Measurements from ENCODE around the gene ASPDH.
"Not testable (repeated sequence)": the region's sequence is repeated elsewhere in the genome, so short reads cannot be mapped to it uniquely, and the experiment has no call there.

ASPDH gene

DNA sequence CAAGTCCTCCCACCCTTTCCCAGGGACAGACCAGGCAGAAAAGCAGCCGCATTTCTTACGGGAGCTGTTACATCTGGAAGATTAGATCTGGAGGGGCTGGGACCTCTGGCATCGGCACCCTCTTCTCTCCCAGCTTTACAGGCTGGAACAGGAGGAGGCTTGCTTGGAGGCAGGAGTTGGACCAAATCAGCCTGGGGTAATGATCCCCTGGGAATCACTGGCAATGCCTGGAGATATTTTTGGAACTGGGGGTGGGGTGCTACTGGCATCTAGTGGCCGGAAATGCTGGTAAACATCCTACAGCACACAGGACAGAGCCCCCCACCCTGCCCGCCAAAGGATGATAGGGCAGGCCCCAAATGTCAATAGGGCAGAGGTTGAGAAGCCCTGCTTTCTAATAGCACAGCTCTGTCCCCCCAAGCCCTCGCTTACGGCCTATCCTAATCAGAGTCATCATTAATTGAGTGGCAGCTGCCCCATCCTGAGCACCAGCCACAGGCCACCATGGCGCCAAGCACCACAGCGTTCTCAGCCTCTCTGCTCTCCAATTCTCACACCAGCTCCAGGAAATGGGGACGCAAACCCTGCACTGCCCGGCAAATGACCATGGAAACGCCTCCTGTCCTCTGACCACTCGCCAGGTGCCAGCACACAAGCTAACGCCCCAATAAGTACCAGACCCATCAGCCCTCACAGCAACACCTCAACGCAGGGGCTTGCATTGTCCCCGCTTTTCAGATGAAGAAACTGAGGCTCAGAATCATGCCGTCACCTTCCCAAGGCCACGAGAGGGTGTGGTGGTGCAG is 33.9 kb upstream of the ASPDH start:
- DNase-seq (ENCODE audit: low read depth), result no peak

DNA sequence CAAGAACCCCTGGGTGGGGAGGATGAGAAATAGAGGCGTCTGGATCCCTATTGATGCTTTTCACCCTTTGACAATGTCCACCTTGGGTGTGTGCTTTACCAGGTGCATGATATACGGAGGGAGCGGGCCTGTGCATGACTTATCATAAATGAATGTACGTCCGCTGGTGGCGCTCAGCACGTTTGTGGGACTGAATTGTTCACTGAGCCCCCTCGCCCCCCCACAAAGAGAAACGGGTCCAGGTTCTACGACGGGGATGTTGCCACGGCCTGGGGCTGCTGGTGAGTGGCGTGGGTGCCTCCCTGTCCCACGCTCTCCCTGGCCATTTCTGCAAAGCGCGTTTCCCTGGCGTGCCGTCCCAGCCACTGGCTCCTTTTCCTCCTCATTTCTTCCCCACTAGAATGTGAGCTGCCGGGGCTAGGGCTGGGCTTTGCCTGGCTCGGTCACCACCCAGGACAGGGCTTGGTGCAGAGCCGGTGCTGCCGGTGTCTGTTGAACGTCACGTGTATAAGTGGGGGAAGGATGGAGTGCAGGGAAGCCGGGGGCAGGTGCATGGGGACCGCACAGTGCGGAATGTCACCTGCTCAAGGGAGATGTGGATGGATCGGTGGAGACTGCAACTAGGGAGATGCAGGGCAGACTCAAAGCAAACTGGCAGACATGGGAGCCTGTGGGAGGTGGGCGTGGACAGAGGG is 33.0 kb upstream of the ASPDH start:
- no peak for DNase-seq (ENCODE audit: low read depth)

DNA sequence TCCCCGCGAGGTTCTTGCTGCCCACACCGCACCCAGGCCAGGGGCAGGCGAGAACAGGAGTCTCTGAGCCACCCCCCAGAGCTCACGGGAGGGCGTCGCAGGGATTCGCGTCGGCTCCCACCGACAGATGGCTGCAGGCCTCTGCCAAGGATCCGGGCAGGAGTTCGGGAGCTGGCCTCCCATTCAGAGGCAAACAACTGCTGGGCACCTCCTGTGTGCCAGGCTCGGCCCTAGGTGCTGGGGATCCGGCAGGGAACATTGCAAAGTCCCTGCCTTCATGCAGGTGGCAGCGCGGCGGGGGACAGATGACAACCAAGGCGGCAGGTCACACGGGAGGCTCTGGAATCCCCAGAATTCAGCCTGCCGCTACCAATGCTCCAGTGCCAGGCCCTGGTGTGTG is 29.2 kb upstream of the ASPDH start:
- no peak for DNase-seq (ENCODE audit: low read depth)

DNA sequence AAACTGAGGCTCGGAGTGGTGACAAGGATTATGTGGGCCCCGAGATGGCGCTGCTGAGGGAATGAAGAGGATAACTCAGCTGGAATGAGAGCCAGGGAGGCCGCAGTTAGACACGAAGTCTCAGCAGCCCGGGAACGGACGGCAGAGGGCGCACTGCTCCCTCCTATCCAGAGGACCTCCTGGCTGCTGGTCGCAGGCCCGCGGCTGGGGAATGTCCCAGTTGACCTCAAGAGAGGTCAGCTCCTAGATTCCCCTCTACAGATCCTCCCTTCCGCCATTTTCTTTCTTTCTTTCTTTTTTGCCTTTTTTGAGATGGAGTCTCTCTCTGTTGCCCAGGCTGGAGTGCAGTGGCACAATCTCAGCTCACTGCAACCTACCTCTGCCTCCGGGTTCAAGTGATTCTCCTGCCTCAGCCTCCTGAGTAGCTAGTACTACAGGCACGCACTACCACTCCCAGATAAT is 24.1 kb upstream of the ASPDH start:
- DNase-seq (ENCODE audit: low read depth), result peak; percentile 47

DNA sequence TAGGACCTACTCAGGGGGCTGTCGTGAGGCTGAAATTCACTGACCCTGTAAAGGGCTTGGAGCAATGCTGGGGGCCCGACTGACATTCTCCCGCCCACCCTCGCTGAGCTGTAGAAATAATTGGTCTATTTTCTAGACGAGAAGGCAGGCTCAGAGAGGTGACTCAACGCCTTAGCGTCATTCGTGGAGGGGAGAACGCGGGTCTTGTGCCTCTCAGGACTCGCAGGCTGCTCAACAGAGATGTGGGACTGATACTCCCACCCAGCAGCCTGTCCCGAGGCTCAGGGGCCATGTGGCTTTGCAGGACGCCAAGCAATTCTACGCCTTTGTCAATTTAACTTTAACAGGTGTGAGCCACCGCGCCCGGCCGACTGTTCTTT is 23.6 kb upstream of the ASPDH start:
- DNase-seq (ENCODE audit: low read depth), result no peak

DNA sequence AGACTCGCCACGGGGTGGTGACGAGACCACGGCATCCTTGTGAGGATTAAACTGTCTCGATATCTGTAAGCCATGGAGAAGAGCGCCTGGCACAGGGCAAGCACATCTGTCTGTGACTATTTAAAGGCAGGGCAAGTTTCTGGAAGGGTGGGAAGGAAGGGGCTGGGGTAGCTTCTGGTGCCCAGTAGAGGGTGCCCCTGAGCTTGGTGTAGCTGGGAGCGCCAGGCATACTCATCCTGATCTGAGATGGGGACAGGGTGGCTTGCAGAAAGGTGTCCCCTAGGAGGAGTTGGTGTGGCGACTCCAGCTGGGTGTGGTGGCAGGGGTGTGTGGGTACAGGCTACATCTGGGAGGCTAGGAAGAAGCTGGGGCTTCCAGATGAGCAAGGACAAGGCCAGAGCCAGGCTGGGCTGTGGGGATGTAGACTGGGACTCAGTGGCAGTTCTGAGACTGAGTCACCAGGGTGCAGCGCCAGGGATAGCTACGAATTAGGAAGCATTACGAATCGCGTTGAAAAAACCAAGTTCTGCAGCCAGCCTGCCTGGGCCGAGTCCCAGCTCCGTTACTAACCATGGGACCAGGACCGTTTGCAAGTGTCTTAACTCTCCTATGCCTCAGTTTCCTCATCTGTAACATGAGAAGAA is 23.1 kb upstream of the ASPDH start:
- DNase-seq (ENCODE audit: low read depth), result no peak

DNA sequence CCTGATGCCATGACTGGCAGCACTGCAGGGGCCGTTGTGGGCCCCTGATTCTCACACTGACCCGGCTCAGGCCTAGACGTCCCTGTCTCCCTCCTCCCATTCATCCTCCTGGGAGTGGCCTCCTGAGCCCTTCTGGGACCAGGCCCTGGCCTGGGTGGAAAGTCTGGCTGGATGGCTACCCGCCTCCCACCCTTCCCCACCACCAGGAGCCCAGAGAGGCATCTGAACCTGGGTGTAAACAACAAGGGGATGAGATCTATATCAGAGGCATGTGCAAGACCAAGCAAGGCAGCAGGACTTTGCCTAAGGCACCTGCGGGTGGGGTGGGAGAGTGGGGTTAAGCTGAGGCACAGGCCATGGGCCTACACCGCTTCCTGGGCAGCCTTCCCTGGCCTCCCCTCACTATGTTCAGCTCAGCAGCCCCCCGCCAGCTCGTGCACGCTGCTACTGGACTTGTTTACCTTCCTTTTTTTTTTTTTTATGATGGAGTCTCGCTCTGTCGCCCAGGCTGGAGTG is 22.0 kb upstream of the ASPDH start:
- DNase-seq (ENCODE audit: low read depth), result no peak

DNA sequence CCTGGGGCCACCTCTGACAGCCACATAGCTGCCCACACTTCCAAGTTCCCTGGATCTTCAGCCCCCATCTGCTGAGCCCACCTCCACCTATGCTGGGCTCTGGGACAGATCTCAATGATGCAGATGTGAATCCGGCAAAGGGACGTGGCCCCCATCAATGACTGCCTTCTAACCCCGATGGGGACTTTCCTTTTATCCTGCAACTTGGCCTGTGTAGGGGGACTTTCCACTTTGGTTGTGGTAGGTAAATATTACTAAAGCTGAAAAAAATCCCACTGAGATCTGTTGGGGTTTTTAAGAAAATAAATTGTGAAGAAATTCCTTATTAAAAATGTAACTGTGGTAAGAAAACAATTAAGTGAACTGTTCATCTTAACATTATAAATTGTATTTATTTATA is 20.8 kb upstream of the ASPDH start:
- DNase-seq (ENCODE audit: low read depth), result no peak

DNA sequence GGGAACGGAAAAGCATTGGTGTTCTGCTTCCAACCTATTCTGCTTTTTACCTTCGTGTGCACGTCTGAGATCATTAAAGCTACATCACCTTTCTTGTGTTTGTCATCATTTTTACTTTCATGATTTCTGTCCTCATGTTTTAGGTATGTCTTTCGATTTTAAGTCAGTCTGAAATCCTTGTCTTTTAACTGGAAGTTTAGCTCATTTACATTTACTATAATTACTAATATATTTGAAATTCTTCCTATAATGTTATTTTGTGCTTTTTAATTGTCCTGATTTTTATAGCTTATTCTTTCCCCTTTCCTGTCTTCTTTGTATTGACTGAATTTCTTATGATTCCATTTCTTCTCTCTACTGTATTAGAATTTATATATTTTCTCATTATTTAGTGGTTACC is 19.2 kb upstream of the ASPDH start:
- no peak for DNase-seq (ENCODE audit: low read depth)

DNA sequence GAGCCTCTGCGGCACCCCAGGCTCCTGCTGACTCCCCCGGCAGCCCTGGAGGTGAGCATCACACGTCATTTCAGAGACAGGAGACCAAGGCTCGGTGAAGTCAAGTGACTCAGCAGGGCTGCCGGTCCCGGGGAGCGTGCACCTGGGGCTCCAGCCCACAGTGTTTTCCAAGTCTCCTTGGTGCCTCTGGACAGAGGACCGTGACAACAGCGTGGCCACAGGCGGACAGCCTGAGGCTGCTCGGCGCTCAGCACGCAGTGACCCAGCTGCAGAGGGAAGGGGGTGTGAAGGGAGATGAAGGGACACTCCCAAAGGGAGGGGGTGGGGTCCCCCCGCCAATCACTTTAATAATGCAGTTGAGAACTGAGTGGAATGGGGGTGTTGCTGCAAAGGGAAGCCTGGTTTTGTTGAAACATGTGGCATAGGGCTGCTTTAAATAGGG is 17.5 kb upstream of the ASPDH start:
- no peak for DNase-seq (ENCODE audit: low read depth)

DNA sequence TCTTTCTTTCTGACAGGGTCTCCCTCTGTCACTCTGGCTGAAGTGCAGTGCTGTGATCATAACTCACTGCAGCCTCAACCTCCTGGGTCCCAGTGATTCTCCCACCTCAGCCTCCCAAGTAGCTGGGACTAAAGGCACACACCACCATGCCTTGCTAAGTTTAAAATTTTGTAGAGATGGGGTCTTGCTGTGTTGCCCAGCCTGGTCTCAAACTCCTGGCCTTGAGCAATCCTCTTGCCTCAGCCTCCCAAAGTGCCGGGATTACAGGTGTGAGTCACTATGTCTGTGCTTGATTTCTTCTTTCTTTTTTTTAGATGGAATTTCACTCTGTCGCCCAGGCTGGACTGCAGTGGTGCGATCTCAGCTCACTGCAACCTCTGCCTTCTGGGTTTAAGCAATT is 14.3 kb upstream of the ASPDH start:
- not testable (repeated sequence) for DNase-seq (ENCODE audit: low read depth)

DNA sequence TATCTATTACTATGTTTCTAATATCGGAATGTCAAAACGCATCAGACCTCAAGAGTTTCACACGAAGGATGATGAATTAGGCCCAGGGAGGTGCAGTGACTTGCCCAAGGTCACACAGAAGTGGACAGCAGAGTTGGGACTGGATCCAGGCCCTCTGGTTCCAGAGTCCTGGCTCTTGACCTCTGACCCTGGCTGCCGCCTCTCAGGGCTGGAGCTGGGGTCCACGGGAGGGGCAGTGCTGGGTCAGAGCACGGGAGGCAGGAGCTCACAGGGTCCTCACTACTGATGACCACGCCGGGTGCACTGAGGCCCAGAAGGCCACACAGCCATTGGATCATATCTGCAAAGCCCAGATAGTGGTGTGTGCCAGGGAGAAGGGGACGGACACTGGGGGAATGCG is 9.2 kb upstream of the ASPDH start:
- DNase-seq (ENCODE audit: low read depth), result no peak

DNA sequence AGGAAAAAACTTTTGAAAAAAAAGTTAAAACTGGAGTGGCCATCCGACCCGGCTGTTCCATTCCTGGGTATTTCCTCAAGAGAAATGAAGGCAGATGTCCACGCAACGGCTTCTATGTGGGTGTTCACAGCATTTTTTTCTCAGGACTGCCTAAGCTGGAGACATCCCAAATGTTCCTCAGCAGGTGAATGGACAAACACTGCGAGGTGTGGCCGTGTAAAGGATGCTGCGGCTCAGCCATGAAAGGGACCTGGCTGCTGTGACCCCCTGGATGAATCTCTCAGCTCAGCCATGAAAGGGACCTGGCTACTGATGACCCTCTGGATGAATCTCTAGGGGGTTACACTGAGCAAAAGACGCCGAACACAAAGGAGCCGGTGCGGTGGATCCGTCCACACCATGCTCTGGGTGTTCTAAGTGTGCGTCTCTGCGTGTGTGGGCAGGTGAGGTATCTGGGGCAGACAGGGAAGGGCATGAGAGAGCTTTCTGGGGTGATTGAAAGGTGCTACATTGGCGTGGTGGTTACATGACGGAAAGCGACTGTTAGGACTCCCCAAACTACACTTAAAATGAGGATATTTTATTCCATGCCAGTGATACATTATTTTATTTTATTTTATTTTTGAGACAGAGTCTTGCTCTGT is 7.2 kb upstream of the ASPDH start:
- no peak for DNase-seq (ENCODE audit: low read depth)

DNA sequence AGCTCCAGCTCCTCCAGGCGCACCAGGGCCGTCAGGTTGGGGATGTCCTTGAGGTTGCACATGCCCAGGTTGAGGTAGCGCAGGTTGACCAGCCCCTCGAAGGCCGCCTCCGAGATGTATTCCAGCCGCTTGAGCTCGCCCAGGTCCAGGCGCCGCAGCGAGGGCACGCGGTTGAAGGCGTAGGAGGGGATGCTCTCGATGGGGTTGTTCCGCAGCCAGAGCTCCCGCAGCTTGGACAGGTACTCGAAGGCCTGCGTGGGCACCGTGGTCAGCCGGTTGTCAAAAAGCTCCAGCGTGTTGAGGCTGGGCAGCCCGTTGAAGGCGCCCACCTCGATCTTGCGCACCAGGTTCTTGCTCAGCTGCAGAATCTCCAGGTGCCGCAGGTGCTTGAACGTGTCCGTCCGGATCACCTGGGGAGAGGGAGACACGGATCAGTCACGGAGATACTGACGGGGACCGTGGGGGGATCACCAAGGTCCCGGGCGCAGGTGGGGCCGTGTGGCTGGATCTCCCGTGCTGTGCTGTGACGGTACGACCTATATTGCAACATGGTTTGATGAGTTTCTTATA is 5.4 kb upstream of the ASPDH start:
- DNase-seq (ENCODE audit: low read depth), result no peak

DNA sequence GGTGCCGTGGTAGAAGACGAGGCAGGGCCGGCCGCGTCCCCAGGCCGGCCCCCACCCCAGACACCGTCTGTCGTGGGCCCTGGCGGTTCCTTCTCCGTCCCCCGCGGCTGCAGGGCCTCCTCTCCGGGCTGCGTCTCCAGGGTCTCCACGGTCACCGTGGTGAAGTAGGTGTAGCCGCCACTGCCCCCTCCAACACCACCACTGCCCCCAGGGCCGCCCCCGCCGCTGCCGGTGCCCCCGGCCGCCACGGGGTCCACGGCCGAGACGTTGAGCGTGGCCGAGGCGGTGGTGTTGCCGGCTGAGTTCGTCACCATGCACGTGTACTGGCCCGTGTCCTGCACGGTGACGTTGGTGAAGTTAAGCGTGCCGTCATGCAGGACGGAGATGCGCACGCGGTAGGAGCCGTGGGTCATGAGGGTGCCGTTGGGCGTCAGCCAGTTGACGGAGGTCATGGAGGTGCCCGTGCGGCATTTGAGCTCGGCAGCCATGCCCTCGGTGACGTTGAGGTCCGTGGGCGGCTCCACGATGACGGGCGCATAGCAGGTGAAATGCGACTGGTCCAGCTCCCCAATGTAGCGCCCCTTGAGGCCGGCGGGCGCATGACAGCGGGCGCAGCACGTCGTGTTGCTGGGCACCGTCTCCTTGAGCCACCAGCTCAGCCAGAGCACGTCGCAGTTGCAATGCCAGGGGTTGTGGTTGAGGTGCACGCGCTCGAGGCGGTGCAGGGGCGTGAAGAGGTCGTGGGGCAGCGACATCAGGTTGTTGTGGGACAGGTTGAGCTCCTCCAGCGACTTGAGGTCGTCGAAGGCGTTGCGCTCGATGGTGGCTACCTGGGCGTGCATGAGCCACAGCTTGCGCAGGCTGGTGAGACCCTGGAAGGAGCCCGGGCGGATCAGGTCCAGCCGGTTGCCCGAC is 4.6 kb upstream of the ASPDH start:
- DNase-seq (ENCODE audit: low read depth), result no peak

DNA sequence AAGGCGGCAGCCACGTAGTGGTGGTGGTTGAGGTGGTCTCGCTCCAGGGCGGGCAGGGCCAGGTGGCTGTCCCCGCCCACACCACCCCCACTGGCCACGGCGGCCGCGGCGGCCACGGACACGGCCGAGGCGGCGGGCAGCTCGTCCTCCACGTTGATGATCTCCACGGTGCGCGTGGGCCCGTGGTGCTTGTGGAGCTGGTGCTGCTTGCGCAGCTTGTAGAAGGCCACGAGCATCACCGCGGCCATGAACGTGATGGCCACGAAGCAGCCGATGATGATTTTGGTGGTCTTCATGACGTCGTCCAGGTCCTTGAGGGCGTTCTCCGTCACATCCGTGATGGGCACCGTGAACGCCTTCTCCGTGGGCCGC is 4.0 kb upstream of the ASPDH start:
- DNase-seq (ENCODE audit: low read depth), result no peak

DNA sequence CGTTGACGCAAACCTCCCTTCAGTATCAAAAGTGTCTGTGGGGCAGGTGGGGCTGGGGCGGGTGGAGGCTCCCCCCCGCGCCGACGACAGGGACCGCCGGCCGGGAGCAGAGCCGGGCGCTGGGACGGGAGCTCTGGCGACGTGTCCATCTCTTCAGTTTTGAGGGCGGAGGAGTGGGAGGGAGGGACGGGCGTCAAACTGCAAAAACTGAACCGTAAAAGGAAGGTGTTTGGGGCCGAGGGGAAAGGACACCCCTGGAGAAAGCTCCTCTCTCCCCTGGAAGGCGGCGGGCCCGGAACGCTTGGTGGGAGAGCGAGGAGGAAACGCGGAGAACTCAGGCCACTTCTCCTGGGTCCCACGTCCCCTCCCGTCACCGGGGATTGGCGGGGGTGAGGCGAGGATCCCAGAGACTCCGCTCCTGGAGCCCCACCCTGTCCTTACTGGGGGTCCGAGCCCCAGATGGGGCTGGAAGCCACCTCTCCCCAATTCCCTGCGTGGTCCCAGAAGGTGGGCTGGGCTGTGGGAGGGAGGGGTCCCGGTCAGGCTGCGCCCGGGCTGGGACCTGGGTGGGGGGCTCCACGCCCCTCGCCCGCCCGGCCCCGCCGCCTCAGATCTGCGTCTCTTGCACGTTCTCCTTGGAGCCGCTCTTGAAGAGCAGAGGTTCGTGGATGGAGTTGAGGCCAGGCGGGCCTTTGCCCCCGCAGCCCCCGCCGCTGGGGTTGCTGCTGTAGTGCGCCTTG is 3.4 kb upstream of the ASPDH start:
- no peak for DNase-seq (ENCODE audit: low read depth)

DNA sequence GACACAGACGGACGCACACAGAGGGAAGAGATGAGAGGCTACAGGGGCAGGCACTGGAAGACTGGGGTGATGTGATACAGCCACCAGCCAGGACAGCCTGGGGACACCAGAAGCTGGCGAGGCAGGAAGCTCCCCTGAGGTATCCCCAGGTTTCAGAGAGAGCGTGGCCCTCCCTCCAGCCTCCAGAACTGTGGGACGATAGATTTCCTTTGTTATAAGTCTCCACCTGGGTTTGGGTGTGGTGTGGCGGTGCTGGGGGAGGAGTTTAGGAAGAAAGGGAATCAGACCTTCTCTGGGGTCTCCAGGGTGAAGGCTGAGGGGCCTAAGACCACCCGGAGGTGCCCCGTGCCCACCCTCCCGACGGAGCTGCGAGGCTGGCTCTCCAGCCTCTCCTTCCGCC is 2.7 kb upstream of the ASPDH start:
- no peak for DNase-seq (ENCODE audit: low read depth)

DNA sequence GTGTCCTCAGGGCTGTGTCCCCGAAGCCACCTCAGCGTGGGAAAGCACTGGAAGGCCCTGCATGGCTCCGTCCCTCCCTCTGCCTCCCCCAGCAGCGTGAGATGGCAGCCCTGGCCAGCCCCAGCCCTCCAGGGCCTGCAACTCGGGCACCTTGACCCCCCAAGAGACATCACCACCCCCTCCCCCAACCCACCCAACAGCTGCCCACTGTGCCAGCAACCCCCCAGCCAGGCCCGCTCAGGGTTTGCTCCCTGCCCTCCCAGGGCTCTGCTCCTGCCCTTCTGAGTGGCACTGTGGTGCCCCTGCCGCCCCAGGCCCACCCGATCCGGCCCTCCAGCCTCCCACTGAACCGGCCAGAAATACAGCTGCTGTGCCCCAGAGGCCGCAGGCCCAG is 1.5 kb upstream of the ASPDH start:
- DNase-seq (ENCODE audit: low read depth), result no peak
